T-helper 17 cell (primary cell): ENCODE measurements around the gene ELOF1. TPM values are rescaled to one million over a fixed set of nuclear protein-coding genes. Genes with fewer than 3 reads are reported as not detected.

Experiments used
- ATAC-seq: fragments of 150-1000 bp; cut with Tn5 transposase; 2 replicates; pipeline ENCODE4 v1.10.0; 2021; ENCODE audit warnings: mild to moderate bottlenecking, moderate library complexity
- DNase-seq, 3 donors: peaks; one replicate each; pipeline versions ENCODE4 v3.0.0 to v3.0.0-alpha.2; 2020 to 2021
- H3K9me3 ChIP-seq: one replicate; pipeline ENCODE4 v1.7.0; 2013; ENCODE audit warnings: low read length, mild to moderate bottlenecking; ENCODE audit not compliant: control insufficient read depth, poor library complexity, severe bottlenecking
- H3K27ac Mint-ChIP-seq: one replicate; pipeline ENCODE4 v1.8.0; 2022; ENCODE audit warnings: mild to moderate bottlenecking, moderate library complexity, mixed read lengths
- H3K27me3 Mint-ChIP-seq: one replicate; pipeline ENCODE4 v1.8.0; 2022; ENCODE audit warnings: mixed read lengths
- H3K36me3 Mint-ChIP-seq: one replicate; pipeline ENCODE4 v1.8.0; 2022; ENCODE audit warnings: low read depth, mixed read lengths
- H3K4me1 Mint-ChIP-seq: one replicate; pipeline ENCODE4 v1.8.0; 2022; ENCODE audit warnings: mild to moderate bottlenecking, mixed read lengths
- H3K4me3 Mint-ChIP-seq: one replicate; pipeline ENCODE4 v1.8.0; 2022; ENCODE audit warnings: mild to moderate bottlenecking, moderate library complexity, mixed read lengths
- total RNA-seq, 4 donors: library from RNA in 2 of 4; stranded (reverse) in 2 of 4; gene quantifications; one replicate each; pipeline ENCODE4 v1.2.3 and lab custom pipeline; 2022 to 2026

The ELOF1 gene
- total RNA-seq, 2 donors from 2014 or later, result 33.9 to 40.6 TPM

GRCh38 chr19:11560404-11561051, 1.5 kb upstream of the ELOF1 start:
- DNase-seq (peak in 1 of 3 donors; percentile 25), ATAC-seq (peak; percentile 45)
- Mint-ChIP-seq H3K27me3 (no peaks in the 10 kb centered on the region), H3K4me3 (peak overlapping the region; percentile 85), H3K4me1 (peaks cover 36% of the 10 kb centered on the region), H3K36me3 (peaks cover 6% of the 10 kb centered on the region), H3K27ac (peak overlapping the region; percentile 75)
- no peaks in the 10 kb centered on the region for H3K9me3 ChIP-seq

- no peaks in the 10 kb centered on the region for H3K9me3 ChIP-seq
- H3K27me3 Mint-ChIP-seq, result no peaks in the 10 kb centered on the region
- no peak for ATAC-seq
- H3K36me3 Mint-ChIP-seq, result peaks cover 6% of the 10 kb centered on the region
- H3K4me1 Mint-ChIP-seq, result peaks cover 40% of the 10 kb centered on the region
- DNase-seq, result no peak
- H3K4me3 Mint-ChIP-seq, result peak overlapping the region; percentile 78
- H3K27ac Mint-ChIP-seq, result peak overlapping the region; percentile 72
Observed at GRCh38 chr19:11556634-11557420, 2.2 kb downstream of the ELOF1 start.

DNA sequence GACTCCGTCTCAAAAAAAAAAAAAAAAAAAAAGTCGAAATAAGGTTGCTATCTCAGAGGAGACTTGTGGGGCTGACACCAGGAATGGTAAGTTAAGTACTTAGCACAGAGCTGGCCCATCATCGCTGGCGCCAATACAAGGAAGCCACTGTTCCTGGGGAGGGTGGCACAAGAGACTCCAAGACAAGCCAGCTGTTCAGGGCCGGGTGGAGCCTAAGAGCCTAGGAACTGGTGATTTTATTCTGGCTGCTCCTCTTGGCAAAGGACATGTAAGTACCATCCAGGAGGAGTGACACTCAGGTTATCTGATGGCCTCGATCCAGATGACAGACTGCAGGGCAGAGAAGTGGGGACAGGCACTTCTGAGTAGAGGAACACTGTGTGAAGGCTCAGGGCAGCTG, 3.8 kb downstream of the ELOF1 start:
- Mint-ChIP-seq H3K4me3 (peak overlapping the region; percentile 50), H3K27me3 (no peaks in the 10 kb centered on the region), H3K27ac (no peak overlapping the region), H3K36me3 (peaks cover 6% of the 10 kb centered on the region), H3K4me1 (peaks cover 34% of the 10 kb centered on the region)
- no peaks in the 10 kb centered on the region for H3K9me3 ChIP-seq
- ATAC-seq (no peak), DNase-seq (no peak)

GRCh38 chr19:11554160-11554559, 4.9 kb downstream of the ELOF1 start:
- Mint-ChIP-seq H3K4me1 (peaks cover 30% of the 10 kb centered on the region), H3K27ac (peak overlapping the region; percentile 34), H3K36me3 (peaks cover 4% of the 10 kb centered on the region), H3K27me3 (no peaks in the 10 kb centered on the region), H3K4me3 (peak overlapping the region; percentile 70)
- no peak for DNase-seq
- ATAC-seq, result no peak
- no peaks in the 10 kb centered on the region for H3K9me3 ChIP-seq

DNA sequence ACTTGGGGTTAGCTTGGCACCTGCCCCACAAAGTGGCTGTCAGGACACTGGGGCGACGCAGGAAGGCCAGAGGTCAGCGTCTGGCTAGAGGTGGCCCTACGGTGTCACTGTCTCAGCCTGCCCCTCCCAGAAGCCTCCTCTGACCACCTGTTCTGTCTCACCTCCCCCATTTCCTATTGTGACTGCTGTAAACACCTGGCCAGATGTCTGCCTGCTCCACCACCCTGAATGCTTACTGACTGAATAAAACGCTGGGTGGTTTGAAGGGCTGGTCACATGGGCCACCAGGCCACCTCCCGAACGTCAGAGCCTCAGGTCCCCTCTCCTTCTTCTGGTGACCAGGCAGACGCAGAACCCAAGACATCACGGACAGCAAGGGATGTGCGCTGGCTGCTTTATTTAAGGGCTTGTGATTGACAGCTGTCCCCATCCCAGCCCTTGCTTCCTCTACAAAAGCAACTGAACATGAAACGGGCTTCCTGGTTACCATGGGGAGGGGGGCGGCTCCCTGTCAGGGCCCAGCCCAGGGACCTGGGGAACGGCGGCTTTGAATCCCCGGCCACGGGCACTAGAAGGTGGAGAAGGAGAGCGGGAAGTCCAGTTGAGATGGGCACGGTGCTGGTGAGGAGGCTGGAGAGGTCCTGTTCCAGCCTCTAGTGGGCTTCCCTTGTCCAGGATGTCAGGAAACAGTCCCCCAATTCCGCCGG, 6.2 kb downstream of the ELOF1 start:
- H3K27me3 Mint-ChIP-seq, result no peaks in the 10 kb centered on the region
- H3K27ac Mint-ChIP-seq, result peak overlapping the region; percentile 34
- peaks cover 23% of the 10 kb centered on the region for H3K4me1 Mint-ChIP-seq
- no peak overlapping the region for H3K4me3 Mint-ChIP-seq
- DNase-seq (no peak), ATAC-seq (no peak)
- H3K9me3 ChIP-seq, result no peaks in the 10 kb centered on the region
- H3K36me3 Mint-ChIP-seq, result peaks cover 3% of the 10 kb centered on the region

GRCh38 chr19:11551603-11552235, 7.3 kb downstream of the ELOF1 start:
- ATAC-seq, result no peak

GRCh38 chr19:11550265-11550664, 8.8 kb downstream of the ELOF1 start:
- H3K4me3 Mint-ChIP-seq, result no peak overlapping the region
- H3K4me1 Mint-ChIP-seq, result peaks cover 5% of the 10 kb centered on the region
- H3K27ac Mint-ChIP-seq, result no peak overlapping the region
- no peaks in the 10 kb centered on the region for H3K36me3 Mint-ChIP-seq
- no peaks in the 10 kb centered on the region for H3K27me3 Mint-ChIP-seq
- DNase-seq (no peak), ATAC-seq (no peak)
- no peaks in the 10 kb centered on the region for H3K9me3 ChIP-seq

More at GRCh38 chr19:11551603-11552235, 7.3 kb downstream of the ELOF1 start:
- Mint-ChIP-seq H3K4me3 (no peak overlapping the region), H3K36me3 (peaks cover 3% of the 10 kb centered on the region), H3K4me1 (peaks cover 17% of the 10 kb centered on the region), H3K27me3 (no peaks in the 10 kb centered on the region), H3K27ac (no peak overlapping the region)
- no peaks in the 10 kb centered on the region for H3K9me3 ChIP-seq
- DNase-seq, result no peak

- ATAC-seq, result no peak
- no peaks in the 10 kb centered on the region for H3K36me3 Mint-ChIP-seq
- no peak overlapping the region for H3K27ac Mint-ChIP-seq
- H3K9me3 ChIP-seq, result no peaks in the 10 kb centered on the region
- peaks cover 5% of the 10 kb centered on the region for H3K4me1 Mint-ChIP-seq
- DNase-seq, result no peak
- no peaks in the 10 kb centered on the region for H3K27me3 Mint-ChIP-seq
- H3K4me3 Mint-ChIP-seq, result no peak overlapping the region
Observed at GRCh38 chr19:11549386-11549953, 9.6 kb downstream of the ELOF1 start.

- Mint-ChIP-seq H3K27me3 (peaks cover 8% of the 10 kb centered on the region), H3K36me3 (no peaks in the 10 kb centered on the region), H3K4me1 (peaks cover 3% of the 10 kb centered on the region), H3K27ac (no peak overlapping the region), H3K4me3 (no peak overlapping the region)
- ATAC-seq, result no peak
- DNase-seq, result no peak
- no peaks in the 10 kb centered on the region for H3K9me3 ChIP-seq
Observed at GRCh38 chr19:11547929-11548700, 10.9 kb downstream of the ELOF1 start.

DNA sequence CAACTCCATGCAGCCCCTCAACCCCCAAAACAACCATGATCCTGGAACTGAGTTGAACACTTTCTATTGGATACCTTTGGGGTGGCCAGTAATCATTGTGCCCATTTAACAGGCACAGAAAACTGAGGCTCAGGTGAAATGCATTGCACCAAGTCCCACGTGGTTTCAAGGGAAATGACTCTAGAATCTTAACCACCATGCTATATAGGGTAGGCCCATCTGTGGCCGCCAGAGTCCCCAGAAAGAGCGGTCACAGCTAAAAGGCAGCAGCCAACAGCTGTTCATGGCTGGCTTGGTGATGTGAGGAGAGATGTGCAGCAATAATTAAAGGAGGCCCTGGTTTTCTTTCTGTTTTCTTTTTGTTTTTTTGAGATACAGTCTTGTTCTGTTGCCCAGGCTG, 17.8 kb downstream of the ELOF1 start:
- ATAC-seq (no peak), DNase-seq (no peak)
- H3K36me3 Mint-ChIP-seq, result peaks cover 2% of the 10 kb centered on the region
- no peak overlapping the region for H3K4me3 Mint-ChIP-seq
- no peaks in the 10 kb centered on the region for H3K9me3 ChIP-seq
- H3K4me1 Mint-ChIP-seq, result peaks cover 5% of the 10 kb centered on the region
- peaks cover 32% of the 10 kb centered on the region for H3K27me3 Mint-ChIP-seq
- H3K27ac Mint-ChIP-seq, result no peak overlapping the region

- DNase-seq (no peak), ATAC-seq (no peak)
- peaks cover 2% of the 10 kb centered on the region for H3K36me3 Mint-ChIP-seq
- H3K4me3 Mint-ChIP-seq, result no peak overlapping the region
- no peak overlapping the region for H3K27ac Mint-ChIP-seq
- H3K9me3 ChIP-seq, result no peaks in the 10 kb centered on the region
- H3K27me3 Mint-ChIP-seq, result peaks cover 32% of the 10 kb centered on the region
- H3K4me1 Mint-ChIP-seq, result peaks cover 4% of the 10 kb centered on the region
Observed at GRCh38 chr19:11540645-11541044, 18.4 kb downstream of the ELOF1 start.
